Left cardiac atrium (tissue), 4 donors: ENCODE data around the gene SLC5A5. TPM values are rescaled to one million over a fixed set of nuclear protein-coding genes. Genes with fewer than 3 reads are reported as not detected.
A peak's percentile ranks its signal among the peaks of the same experiment; 100 is the strongest.

Source experiments
- ATAC-seq, 2 donors: fragments of 200-7000 bp; cut with Tn5 transposase; one replicate each; pipeline ENCODE4 v1.9.1; 2020; ENCODE audit warnings: mild to moderate bottlenecking in 2 of 2, moderate library complexity in 2 of 2
- DNase-seq: peaks from one replicate; pipeline ENCODE4 v3.0.0-alpha.2; 2020
- intact Hi-C, 2 donors: fragments of 100-400 bp; cut with DNase I; formaldehyde crosslinking; loops; one replicate each; pipeline versions ENCODE4 v1.14.1 to v1.15.1; 2022 to 2023
- long read RNA-seq: library from polyadenylated mRNA; unstranded; transcript quantifications from one replicate; pipeline ENCODE4 v2.0.0, GENCODE V29; 2021
- total RNA-seq, 2 donors: library from RNA; stranded (reverse); fragmentation: NEBNext Ultra II Directional; extraction: Animal tissue kit (Norgen Biotek cat#: 25700); gene quantifications; one replicate each; pipeline ENCODE4 v1.2.1, GENCODE V29; 2021
- donor health status: DM: no; HTN: yes; CAD: no.
- donor health status: DM: no; HTN: yes; CAD: no; lungs with severe emphysema.
- donor health status: DM: yes; HTN: yes; CAD: no.
- donor health status: Dilated cardiomyopathy.

SLC5A5 gene
- total RNA-seq = not detected
- long read RNA-seq = 0 reads

DNA sequence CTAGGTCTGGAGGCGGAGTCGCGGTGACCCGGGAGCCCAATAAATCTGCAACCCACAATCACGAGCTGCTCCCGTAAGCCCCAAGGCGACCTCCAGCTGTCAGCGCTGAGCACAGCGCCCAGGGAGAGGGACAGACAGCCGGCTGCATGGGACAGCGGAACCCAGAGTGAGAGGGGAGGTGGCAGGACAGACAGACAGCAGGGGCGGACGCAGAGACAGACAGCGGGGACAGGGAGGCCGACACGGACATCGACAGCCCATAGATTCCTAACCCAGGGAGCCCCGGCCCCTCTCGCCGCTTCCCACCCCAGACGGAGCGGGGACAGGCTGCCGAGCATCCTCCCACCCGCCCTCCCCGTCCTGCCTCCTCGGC, at the start of gene SLC5A5:
Gene SLC5A5, plus strand, starts transcription at position 68 of the 373 bp plus-strand sequence. CDS start 375 bp downstream, outside the sequence.
- no peak for ATAC-seq
- intact Hi-C loops = loop anchor here in 1 of 2 donors (5.0 kb wide), 1 partner anchor 125 kb away; no protein-coding TSS in a partner anchor
- DNase-seq = no peak

DNA sequence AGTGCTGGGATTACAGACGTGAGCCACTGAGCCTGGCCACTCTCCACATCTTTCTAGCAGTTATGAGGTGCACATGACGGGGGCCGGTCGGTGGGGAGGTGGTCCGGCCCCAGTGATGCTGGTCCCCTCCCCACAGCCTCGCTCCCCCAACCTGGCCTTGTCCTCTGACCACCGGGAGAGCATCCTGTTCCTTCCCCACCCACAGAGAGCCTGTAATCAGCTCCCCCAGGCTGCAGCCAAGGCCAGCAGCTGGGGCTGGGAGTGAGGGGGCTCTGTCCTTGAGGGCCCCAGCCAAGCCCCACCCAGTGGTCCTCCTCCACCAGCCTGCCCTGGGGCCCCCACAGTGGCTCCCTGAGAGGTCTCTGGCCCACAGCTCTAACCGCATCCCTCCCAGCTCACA, 47.4 kb upstream of the SLC5A5 start:
- DNase-seq = no peak
- ATAC-seq = no peak
- intact Hi-C loops = no loop called here

GRCh38 chr19:17826508-17827056, 45.2 kb upstream of the SLC5A5 start:
- intact Hi-C loops = no loop called here
- ATAC-seq (no peak), DNase-seq (no peak)

DNA sequence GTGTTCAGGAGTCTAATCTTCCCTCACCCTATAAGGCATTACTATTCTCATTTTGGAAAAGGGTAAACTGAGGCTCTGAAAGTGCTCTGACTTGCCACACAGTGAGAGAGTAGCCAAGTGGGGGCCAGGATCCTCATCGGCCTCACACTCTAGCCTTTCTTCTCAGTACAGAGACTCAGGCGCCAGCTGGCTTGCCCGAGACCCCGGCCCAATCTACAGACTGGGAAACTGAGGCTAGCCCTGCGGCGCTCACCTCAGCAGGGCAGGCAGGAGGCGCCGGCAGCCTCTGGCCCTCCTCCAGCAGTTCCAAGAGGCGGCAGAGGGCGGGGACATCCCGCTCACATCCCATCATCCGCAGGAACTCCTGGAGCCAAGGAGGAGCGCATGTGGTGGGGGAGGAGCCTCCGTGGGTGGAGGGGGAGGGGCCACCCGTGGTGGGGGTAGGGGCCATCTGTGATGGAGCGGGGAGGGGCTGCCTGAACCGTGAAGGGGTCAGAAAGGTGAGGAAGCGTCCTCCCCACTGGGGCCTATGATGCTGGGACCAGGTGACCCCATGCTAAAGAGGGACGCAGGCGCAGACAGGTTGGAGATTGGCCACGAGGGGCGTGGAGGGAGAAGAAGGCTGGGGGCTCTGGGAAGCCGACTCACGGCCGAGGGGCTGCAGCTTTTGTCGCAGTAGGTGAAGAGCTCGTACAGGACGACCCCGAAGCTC, 41.7 kb upstream of the SLC5A5 start:
- ATAC-seq = peak; percentile 35 to 64
- DNase-seq = peak; percentile 65

GRCh38 chr19:17830567-17831418, 41.0 kb upstream of the SLC5A5 start:
- DNase-seq = peak; percentile 84
- peak; percentile 88 to 93 for ATAC-seq
- intact Hi-C loops = no loop called here

More for the DNA sequence above, 41.7 kb upstream of the SLC5A5 start:
- intact Hi-C loops = no loop called here

GRCh38 chr19:17831419-17831888, 40.3 kb upstream of the SLC5A5 start:
- ATAC-seq = no peak
- no peak for DNase-seq
- intact Hi-C loops = no loop called here

DNA sequence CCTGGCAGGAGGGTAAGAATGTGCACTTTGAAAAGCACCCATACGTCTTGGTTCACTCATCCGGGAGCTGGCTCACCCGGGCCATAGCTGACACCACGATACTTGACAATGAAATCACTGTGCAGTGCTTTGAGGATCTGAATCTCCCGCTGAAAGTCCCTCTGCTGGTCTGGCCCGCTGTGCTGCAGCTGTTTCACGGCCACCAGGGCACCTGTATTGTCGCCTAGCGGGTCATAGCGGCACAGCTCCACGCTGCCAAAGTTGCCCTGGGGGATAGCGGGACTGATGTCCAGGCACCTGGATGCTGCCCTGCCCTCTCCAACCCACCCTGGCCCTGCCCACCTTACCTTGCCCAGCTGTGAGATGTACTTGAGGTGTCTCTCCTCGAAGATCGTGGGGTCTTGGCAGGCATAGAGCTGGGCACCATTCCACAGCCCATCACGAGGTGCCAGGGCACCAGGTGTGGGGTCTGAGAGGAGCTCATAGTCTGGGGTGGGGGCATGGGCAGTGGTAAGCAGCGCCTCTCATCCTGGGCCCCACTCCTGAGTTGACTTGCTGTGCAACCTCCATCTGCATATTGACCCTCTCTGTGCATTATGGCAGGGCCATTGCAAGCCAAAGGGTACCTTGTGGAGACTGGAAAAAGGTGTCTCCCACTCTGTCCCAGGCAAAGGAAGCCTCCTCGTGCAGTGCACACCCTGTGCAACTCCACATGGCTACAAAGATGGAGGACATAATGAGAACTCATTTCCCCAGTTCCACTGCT, 39.1 kb upstream of the SLC5A5 start:
- intact Hi-C loops = no loop called here
- DNase-seq (no peak), ATAC-seq (no peak)

GRCh38 chr19:17834350-17835181, 37.2 kb upstream of the SLC5A5 start:
- ATAC-seq (no peak), DNase-seq (no peak)
- intact Hi-C loops = no loop called here

- intact Hi-C loops = no loop called here
- ATAC-seq (no peak), DNase-seq (no peak)
Observed at GRCh38 chr19:17835182-17836006, 36.4 kb upstream of the SLC5A5 start.

- no peak for DNase-seq
- intact Hi-C loops = no loop called here
- peak; percentile 38 to 51 for ATAC-seq
Observed at GRCh38 chr19:17836530-17836929, 35.2 kb upstream of the SLC5A5 start.

GRCh38 chr19:17837972-17838371, 33.8 kb upstream of the SLC5A5 start:
- ATAC-seq (no peak), DNase-seq (no peak)
- intact Hi-C loops = no loop called here

- no peak for ATAC-seq
- intact Hi-C loops = no loop called here
- DNase-seq = no peak
Observed at GRCh38 chr19:17840019-17840418, 31.7 kb upstream of the SLC5A5 start.

GRCh38 chr19:17841371-17841809, 30.4 kb upstream of the SLC5A5 start:
- ATAC-seq (peak; percentile 9), DNase-seq (no peak)

GRCh38 chr19:17841810-17842662, 29.7 kb upstream of the SLC5A5 start:
- ATAC-seq (peak; percentile 83 to 90), DNase-seq (peak; percentile 85)
- intact Hi-C loops = no loop called here

More at GRCh38 chr19:17841371-17841809, 30.4 kb upstream of the SLC5A5 start:
- intact Hi-C loops = no loop called here

- DNase-seq (no peak), ATAC-seq (peak in 1 of 2 donors; percentile 2)
Observed at GRCh38 chr19:17842663-17843291, 29.0 kb upstream of the SLC5A5 start.

GRCh38 chr19:17843292-17843827, 28.4 kb upstream of the SLC5A5 start:
- intact Hi-C loops = no loop called here
- DNase-seq (no peak), ATAC-seq (no peak)

More at GRCh38 chr19:17842663-17843291, 29.0 kb upstream of the SLC5A5 start:
- intact Hi-C loops = no loop called here
